PC-3 (cell line): ENCODE measurements around the gene GTF2A1L. TPM values are rescaled to one million over a fixed set of nuclear protein-coding genes. Genes with fewer than 3 reads are reported as not detected.
"Not testable (repeated sequence)": the region's sequence is repeated elsewhere in the genome, so short reads cannot be mapped to it uniquely, and the experiment has no call there.

ENCODE experiments used
- ATAC-seq: fragments of 200-7000 bp; cut with Tn5 transposase; 2 replicates; pipeline ENCODE4 v1.9.1; 2020; ENCODE audit warnings: mild to moderate bottlenecking, moderate library complexity
- BruUV-seq: library from RNA; stranded (reverse); fragments of 400-500 nt; replicated peaks from 2 replicates; lab custom pipeline; 2021; lab: Mats Ljungman, UMichigan
- CTCF ChIA-PET: fragments of 300-600 bp; sonication (Branson Sonifier 250); formaldehyde crosslinking; loops from one replicate; lab custom pipeline; 2022; ENCODE audit warnings: antibody characterized with exemption; lab: Charles Lee
- POLR2A ChIA-PET: fragments of 300-600 bp; sonication (Branson Sonifier 250); formaldehyde crosslinking; loops from one replicate; lab custom pipeline; 2022; ENCODE audit warnings: antibody characterized with exemption; ENCODE audit not compliant: unreplicated experiment; lab: Charles Lee
- DNase-seq: peaks from one replicate; pipeline ENCODE4 v3.0.0-alpha.2; 2015
- H2AFZ ChIP-seq: fragments of 300-600 bp; sonication (generic); 2 replicates; pipeline ENCODE4 v1.6.0; 2016; ENCODE audit warnings: antibody characterized with exemption, low read length
- H3F3A ChIP-seq: fragments of 300-600 bp; sonication (generic); one replicate; pipeline ENCODE4 v1.6.0; 2017; ENCODE audit warnings: antibody characterized with exemption, low read length, control low read depth, mild to moderate bottlenecking; ENCODE audit not compliant: unreplicated experiment
- H3K27ac ChIP-seq: fragments of 300-600 bp; sonication (generic); 2 replicates; pipeline ENCODE4 v1.5.1; 2016; ENCODE audit warnings: mild to moderate bottlenecking, low read length
- H3K27me3 ChIP-seq: fragments of 300-600 bp; sonication (generic); 2 replicates; pipeline ENCODE4 v1.6.1; 2016; ENCODE audit warnings: low read length, mixed read lengths
- H3K36me3 ChIP-seq: fragments of 300-600 bp; sonication (generic); 2 replicates; pipeline ENCODE4 v1.6.1; 2016; ENCODE audit warnings: low read depth, mixed run types, low read length, mixed read lengths
- H3K4me1 ChIP-seq: fragments of 300-600 bp; sonication (generic); 2 replicates; pipeline ENCODE4 v1.5.1; 2016; ENCODE audit warnings: low read length; ENCODE audit not compliant: insufficient read depth
- H3K4me2 ChIP-seq: fragments of 300-600 bp; sonication (generic); 2 replicates; pipeline ENCODE4 v1.6.0; 2016; ENCODE audit warnings: low read length
- H3K4me3 ChIP-seq: fragments of 300-600 bp; sonication (generic); 2 replicates; pipeline ENCODE4 v1.5.1; 2016; ENCODE audit warnings: mild to moderate bottlenecking, low read length, mixed read lengths
- H3K79me2 ChIP-seq: fragments of 300-600 bp; sonication (generic); 2 replicates; pipeline ENCODE4 v1.6.1; 2017; ENCODE audit warnings: low read length, mixed read lengths
- H3K9ac ChIP-seq: fragments of 300-600 bp; sonication (generic); 2 replicates; pipeline ENCODE4 v1.6.0; 2016; ENCODE audit warnings: mild to moderate bottlenecking, low read length
- H3K9me2 ChIP-seq: fragments of 300-600 bp; sonication (generic); replicated peaks from 2 replicates; pipeline ENCODE4 v1.6.1; 2016; ENCODE audit warnings: mixed run types, low read length, mixed read lengths
- H3K9me3 ChIP-seq: fragments of 300-600 bp; sonication (generic); 2 replicates; pipeline ENCODE4 v1.6.1; 2016; ENCODE audit warnings: low read length, mixed read lengths
- H4K20me1 ChIP-seq: fragments of 300-600 bp; sonication (generic); 2 replicates; pipeline ENCODE4 v1.6.1; 2016; ENCODE audit warnings: low read length, mixed read lengths
- EZH2 ChIP-seq: fragments of 300-600 bp; sonication (generic); IDR thresholded peaks from one replicate; pipeline ENCODE4 v1.6.1; 2017; ENCODE audit warnings: antibody characterized with exemption, mild to moderate bottlenecking, low read length; ENCODE audit not compliant: unreplicated experiment
- EZH2phosphoT487 ChIP-seq: fragments of 300-600 bp; sonication (generic); IDR thresholded peaks from 2 replicates; pipeline ENCODE4 v1.6.1; 2018; ENCODE audit warnings: mild to moderate bottlenecking, antibody characterized with exemption, low read length, borderline replicate concordance
- intact Hi-C: fragments of 100-400 bp; cut with micrococcal nuclease; formaldehyde crosslinking; loops from 2 replicates; pipeline ENCODE4 v1.9.0; 2023
- total RNA-seq: library from RNA; depleted of rRNA; stranded (reverse); fragments of >200 nt; gene quantifications from 2 replicates; pipeline ENCODE4 v1.2.3, GENCODE V29; 2014
- TF ChIP-seq, protein P1 (sequence below): fragments of 300-600 bp; sonication (generic); conservative IDR thresholded peaks from 2 replicates; pipeline ENCODE4 v1.5.1; 2017; ENCODE audit warnings: antibody characterized with exemption, low read depth, mild to moderate bottlenecking, low read length

GTF2A1L gene
- total RNA-seq, 1 experiment from 2014 or later = not detected

DNA sequence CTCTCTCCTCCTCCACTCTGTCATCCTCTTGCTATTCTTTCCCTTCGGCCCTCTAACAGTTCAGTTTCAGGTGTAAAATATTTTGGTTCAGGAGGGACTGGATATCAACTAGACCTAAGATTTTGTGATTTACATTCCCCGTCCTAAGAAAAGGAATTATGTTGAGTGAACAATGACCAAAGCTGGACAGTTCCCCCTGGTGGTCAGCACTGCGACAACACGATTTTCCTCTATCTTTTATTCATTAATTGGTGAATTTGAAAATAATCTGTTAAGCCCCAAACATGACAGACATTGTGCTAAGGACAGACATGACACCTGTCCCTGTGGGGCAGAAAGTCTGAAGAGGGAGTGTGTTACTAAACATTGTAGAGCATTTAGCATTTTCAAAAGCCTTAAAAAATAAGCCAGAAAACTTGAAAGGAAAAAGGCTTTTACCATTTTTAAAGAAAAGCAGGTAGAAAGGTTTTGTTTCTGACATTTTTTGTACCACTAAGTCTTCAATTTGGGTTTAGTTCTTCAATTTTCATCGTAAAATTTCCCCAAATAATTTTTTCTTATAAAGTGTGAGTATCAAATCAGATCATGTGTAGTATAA lies 28.4 kb upstream of the GTF2A1L start:
- H3K27ac ChIP-seq = no peak overlapping the region
- H3K9ac ChIP-seq = no peak overlapping the region
- no peaks in the 10 kb centered on the region for H3K79me2 ChIP-seq
- H3K9me2 ChIP-seq = no peaks in the 10 kb centered on the region
- H3K36me3 ChIP-seq = no peaks in the 10 kb centered on the region
- DNase-seq (peak; percentile 62), ATAC-seq (peak; percentile 49)
- intact Hi-C loops = loop anchor here (1.0 to 5.0 kb wide), 4 partner anchors 57 to 167 kb away; partner anchors contain the start of gene STON1
- H3K9me3 ChIP-seq = no peaks in the 10 kb centered on the region
- peak overlapping the region; percentile 44; the same call in 1 of the 2 replicates for H2AFZ ChIP-seq
- BruUV-seq = no TSS peak
- H3K4me3 ChIP-seq = no peak overlapping the region
- H3K4me1 ChIP-seq = no peaks in the 10 kb centered on the region
- TF ChIP-seq EZH2phosphoT487 = no peak
- TF ChIP-seq, protein P1, sequence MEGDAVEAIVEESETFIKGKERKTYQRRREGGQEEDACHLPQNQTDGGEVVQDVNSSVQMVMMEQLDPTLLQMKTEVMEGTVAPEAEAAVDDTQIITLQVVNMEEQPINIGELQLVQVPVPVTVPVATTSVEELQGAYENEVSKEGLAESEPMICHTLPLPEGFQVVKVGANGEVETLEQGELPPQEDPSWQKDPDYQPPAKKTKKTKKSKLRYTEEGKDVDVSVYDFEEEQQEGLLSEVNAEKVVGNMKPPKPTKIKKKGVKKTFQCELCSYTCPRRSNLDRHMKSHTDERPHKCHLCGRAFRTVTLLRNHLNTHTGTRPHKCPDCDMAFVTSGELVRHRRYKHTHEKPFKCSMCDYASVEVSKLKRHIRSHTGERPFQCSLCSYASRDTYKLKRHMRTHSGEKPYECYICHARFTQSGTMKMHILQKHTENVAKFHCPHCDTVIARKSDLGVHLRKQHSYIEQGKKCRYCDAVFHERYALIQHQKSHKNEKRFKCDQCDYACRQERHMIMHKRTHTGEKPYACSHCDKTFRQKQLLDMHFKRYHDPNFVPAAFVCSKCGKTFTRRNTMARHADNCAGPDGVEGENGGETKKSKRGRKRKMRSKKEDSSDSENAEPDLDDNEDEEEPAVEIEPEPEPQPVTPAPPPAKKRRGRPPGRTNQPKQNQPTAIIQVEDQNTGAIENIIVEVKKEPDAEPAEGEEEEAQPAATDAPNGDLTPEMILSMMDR = peak; percentile 88
- no peak for TF ChIP-seq EZH2
- H3K4me2 ChIP-seq = no peak overlapping the region
- ChIA-PET POLR2A (interaction anchor here (0.5 kb wide), 1 partner anchor 1110 kb away, joined by 4 read pairs; no protein-coding TSS in a partner anchor), CTCF (interaction anchor here (1.1 kb wide), 1 partner anchor 58 kb away, joined by 9 read pairs; no protein-coding TSS in a partner anchor)
- H3F3A ChIP-seq = no peaks in the 10 kb centered on the region
- H3K27me3 ChIP-seq = no peaks in the 10 kb centered on the region
- H4K20me1 ChIP-seq = no peaks in the 10 kb centered on the region

DNA sequence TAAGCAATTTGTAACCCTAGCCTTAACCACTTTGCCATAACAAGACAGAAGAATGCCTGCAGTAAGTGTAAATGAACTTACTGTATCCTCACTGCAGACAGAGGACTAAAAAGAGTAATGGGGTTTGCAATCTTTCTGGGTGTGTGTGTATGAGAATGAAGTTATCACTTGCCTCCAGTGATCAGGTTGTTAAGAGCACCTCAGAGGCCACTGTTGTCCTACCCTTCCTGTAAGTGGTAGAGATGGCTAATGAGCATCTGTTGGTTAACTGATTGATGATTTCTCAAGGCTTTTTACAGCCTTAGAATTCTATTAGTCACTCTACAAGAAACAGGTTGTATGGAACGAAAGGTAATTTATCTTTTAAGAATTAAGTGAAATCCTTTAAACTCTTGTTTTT lies 27.6 kb upstream of the GTF2A1L start:
- Histone ChIP-seq H3K9me2 (no peaks in the 10 kb centered on the region), H3K9ac (no peak overlapping the region), H3K4me1 (no peaks in the 10 kb centered on the region), H3K36me3 (no peaks in the 10 kb centered on the region), H3K27ac (no peak overlapping the region), H4K20me1 (no peaks in the 10 kb centered on the region), H3F3A (no peaks in the 10 kb centered on the region), H3K4me3 (no peak overlapping the region), H3K4me2 (no peak overlapping the region), H3K79me2 (no peaks in the 10 kb centered on the region), H2AFZ (no peak overlapping the region), H3K27me3 (no peaks in the 10 kb centered on the region), H3K9me3 (no peaks in the 10 kb centered on the region)
- ChIA-PET POLR2A (interaction anchor here (0.6 kb wide), 1 partner anchor 920 kb away, joined by 6 read pairs; no protein-coding TSS in a partner anchor), CTCF (no interaction called here)
- ATAC-seq (no peak), DNase-seq (no peak)
- no TSS peak for BruUV-seq
- TF ChIP-seq, protein P1 = no peak
- TF ChIP-seq EZH2 = no peak
- no peak for TF ChIP-seq EZH2phosphoT487
- intact Hi-C loops = no loop called here

DNA sequence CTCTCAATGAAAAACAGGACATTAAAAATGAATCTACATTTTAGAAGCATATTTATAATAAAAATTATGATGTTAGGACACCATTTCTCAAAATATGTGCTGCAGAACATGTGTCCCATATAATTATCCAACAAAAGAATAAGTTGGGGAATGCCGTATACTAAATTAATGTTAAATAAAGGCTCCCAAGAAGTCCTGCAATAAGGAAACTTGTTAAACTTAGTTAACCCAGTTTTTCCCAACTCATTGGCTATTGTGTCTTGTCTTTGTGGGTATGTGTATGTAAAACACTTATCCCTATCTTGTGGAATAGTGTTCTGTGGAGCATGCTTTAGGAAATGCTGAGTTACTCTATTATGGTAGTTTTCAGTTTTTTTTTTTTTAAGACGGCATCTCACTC lies 25.6 kb upstream of the GTF2A1L start:
- intact Hi-C loops = no loop called here
- Histone ChIP-seq H3K9me3 (no peaks in the 10 kb centered on the region), H3K4me2 (no peak overlapping the region), H3K4me3 (no peak overlapping the region), H3K36me3 (no peaks in the 10 kb centered on the region), H3K9me2 (no peaks in the 10 kb centered on the region), H3K27me3 (no peaks in the 10 kb centered on the region), H2AFZ (no peak overlapping the region), H3F3A (no peaks in the 10 kb centered on the region), H3K9ac (no peak overlapping the region), H3K27ac (no peak overlapping the region), H3K4me1 (no peaks in the 10 kb centered on the region), H4K20me1 (no peaks in the 10 kb centered on the region), H3K79me2 (no peaks in the 10 kb centered on the region)
- DNase-seq (no peak), ATAC-seq (no peak)
- TF ChIP-seq EZH2 = no peak
- TF ChIP-seq EZH2phosphoT487 = no peak
- TF ChIP-seq, protein P1 = no peak
- BruUV-seq = no TSS peak
- ChIA-PET CTCF (no interaction called here), POLR2A (no interaction called here)

DNA sequence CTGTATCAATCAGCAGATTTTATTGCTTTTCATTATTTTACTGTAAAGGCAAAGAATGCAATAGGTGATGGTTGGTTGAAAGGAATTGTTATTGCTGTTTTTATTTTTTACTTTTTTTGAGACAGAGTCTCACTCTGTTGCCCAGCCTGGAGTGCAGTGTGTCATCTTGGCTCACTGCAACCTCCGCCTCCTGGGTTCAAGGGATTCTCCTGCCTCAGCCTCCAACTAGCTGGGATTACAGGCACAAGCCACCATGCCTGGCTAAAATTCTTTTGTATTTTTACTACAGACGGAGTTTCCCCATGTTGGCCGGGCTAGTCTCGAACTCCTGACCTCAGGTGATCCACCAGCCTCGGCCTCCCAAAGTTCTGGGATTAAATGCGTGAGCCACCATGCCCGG lies 20.9 kb upstream of the GTF2A1L start:
- not testable (repeated sequence) for H4K20me1 ChIP-seq

More for the DNA sequence above, 20.9 kb upstream of the GTF2A1L start:
- H3K4me1 ChIP-seq, H3K36me3 ChIP-seq, H3K4me2 ChIP-seq, ATAC-seq, H3K9ac ChIP-seq, DNase-seq, H3K4me3 ChIP-seq, H3K27ac ChIP-seq, H2AFZ ChIP-seq, H3K79me2 ChIP-seq, POLR2A ChIA-PET, BruUV-seq, H3K9me3 ChIP-seq, H3K9me2 ChIP-seq, H3K27me3 ChIP-seq, H3F3A ChIP-seq, CTCF ChIA-PET, intact Hi-C loops: not testable (repeated sequence)
